HG03342 (cell line): ENCODE results near the gene TPSD1.
"Not testable (repeated sequence)": the region's sequence is repeated elsewhere in the genome, so short reads cannot be mapped to it uniquely, and the experiment has no call there.

Experiments used
- ATAC-seq: cut with Tn5 transposase; IDR thresholded peaks from one replicate; pipeline ENCODE4 v1.9.1; 2021; ENCODE audit warnings: mild to moderate bottlenecking, moderate library complexity; ENCODE audit not compliant: unreplicated experiment

Gene TPSD1

DNA sequence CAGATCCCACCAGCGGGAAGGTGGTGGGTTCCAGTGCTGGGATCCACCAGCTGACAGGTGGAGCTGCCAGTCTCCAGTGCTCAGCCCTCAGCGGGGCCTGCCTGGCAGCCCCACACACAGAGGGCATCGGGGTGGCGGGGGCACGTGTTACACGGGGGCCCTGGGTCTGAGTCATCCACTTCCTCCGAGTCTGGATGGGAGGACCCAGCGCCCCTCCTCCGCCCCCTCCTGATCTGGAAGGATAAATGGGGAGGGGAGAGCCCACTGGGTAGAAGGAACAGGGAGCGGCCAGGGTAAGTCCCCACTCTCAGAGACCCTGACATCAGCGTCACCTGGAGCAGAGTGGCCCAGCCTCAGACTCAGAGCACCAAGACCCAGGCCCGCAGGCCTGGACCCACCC lies 15.4 kb upstream of the TPSD1 start, which contains the start of gene TPSAB1:
Gene TPSAB1 (plus strand): TSS at position 270 of the 400 bp plus-strand sequence. CDS start 234 bp downstream, outside the sequence.
- not testable (repeated sequence) for ATAC-seq

DNA sequence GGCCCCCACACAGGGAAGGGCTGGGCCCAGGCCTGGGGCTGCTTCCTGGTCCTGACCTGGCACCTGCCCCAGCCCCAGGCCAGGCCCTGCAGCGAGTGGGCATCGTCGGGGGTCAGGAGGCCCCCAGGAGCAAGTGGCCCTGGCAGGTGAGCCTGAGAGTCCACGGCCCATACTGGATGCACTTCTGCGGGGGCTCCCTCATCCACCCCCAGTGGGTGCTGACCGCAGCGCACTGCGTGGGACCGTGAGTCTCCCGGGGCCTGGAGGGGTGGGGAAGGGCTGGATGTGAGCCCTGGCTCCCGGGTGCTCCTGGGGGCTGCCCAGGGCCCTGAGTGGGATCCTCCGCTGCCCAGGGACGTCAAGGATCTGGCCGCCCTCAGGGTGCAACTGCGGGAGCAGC lies 14.8 kb upstream of the TPSD1 start:
- ATAC-seq = not testable (repeated sequence)

DNA sequence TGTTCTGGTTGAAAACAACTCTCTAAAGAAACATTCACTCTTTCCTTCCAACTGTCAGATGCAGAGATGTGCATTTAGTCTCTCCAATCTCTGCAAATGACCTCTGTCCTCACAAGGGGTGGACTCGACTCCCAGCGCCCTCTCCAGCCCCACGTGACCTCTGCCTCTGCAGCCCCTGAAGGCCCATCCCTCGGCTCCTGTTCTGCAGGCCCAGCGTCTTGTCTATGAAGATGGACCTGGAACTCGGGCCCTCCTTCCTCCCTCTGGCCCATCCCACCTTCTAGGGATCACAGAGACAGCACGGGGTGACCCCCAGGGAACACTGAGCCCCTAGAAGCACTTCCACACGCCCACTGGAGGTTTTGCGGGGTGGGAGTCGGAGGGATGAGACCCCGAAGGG lies 12.5 kb upstream of the TPSD1 start:
- ATAC-seq = not testable (repeated sequence)

DNA sequence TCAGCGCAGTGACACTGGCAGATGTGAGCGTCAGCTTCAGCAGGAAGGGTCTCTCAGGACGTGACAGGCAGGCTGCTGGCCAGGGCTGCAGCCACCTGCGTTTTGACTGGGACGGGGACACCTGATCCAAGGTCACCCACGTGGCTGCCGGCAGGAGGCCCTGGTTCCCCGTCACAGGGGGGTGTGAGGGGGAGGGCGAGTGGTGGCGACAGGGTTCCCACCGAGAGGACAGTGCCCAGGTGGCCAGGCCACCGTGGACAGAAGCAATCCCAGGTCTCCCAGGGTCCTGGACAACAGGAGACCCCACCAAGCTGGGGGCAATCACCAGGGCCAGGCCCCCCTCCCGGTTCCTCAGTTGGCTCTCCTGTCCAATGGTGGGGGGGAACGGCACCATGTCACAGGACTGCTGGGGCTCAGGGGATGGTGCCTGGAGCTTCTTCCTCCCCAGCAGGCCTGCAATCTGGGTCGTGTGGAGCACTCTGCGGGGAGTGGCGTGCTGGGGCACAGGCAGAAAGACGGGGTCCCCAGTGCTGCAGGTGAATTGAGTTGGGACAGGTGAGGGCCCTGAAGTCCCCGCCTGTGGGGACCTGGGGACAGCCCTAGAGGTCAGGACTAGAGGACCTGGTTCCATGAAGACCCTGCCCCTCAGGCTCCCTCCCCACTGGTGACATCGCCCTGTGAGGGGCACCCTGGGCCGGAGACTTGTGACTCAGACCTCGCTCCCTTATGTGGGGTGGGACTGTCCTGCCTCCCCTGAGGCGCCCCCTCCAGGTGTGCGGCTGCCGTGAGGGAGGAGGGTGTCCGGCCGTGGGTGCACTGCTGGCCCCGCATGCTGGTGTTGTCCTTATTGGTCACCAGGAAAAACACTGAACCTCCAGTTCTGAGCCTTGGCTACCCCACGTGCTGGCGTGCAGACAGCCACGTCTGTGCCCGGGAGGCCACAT lies 11.7 kb upstream of the TPSD1 start:
- not testable (repeated sequence) for ATAC-seq

DNA sequence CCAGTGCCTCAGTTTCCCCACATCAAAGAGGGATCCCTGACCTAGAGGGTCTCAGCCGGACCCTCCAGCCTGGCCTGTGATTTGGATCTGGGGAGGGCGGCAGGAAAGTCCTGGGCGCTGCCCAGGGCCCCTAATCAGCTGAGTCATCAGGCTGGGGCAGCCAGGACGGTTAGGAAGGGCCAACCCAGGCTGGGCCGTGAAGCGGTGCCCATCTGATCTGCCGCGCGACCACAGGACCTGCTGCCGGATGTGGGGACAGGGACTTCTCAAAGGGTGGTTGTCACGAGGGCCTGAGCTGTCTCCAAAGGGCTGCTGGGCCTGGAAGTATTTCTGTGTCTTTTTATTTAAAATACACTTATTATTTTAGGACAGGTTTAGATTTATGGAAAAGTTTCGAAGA lies 11.0 kb upstream of the TPSD1 start:
- no peak for ATAC-seq

DNA sequence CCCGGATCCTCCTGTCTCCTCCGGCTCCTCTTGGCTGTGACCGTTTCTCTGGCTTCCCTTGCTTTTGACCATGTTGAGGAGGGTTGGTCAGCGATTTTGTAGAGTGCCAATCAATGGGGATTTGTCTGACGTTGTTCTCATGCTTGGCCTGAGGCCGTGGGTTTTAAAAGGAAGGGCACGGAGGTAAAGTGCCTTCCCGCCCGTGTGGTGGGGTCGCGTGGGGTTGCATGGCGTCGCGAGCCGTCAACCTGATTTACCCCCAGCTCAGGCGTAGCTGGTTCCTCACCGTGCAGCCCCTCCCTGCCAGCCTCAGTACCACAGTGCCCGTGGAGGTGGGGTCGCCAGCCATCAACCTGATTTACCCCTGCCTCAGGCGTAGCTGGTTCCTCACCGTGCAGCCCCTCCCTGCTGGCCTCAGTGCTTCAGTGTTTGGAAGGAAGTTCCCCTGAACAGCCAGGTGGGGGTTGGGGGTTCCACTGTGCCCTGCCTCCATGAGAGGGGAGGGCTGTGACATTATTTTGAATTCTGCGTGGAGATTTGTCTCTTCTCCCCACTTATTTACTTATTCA lies 10.3 kb upstream of the TPSD1 start:
- ATAC-seq = no peak

DNA sequence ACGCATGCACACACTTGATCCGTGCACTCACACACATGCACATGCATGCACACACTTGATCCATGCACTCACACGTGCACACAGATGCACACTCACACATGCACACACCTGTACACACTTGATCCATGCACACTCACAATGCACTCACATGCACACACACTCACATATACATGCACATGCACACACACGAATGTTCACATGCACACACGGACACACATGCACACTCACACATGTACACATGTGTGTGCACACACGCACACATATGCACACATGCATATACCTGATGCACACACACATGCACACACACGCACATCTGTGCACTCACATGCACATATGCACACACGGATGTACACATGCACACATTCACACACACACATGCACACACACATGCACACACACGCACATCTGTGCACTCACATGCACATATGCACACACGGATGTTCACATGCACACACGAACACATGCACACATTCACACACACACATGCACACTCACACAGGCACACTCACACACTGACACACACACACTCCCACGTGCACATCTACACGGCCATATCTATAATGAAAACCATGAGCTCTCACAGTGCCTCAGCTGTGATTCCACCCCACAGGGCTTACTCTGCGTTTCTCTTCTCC lies 7.8 kb upstream of the TPSD1 start:
- not testable (repeated sequence) for ATAC-seq

DNA sequence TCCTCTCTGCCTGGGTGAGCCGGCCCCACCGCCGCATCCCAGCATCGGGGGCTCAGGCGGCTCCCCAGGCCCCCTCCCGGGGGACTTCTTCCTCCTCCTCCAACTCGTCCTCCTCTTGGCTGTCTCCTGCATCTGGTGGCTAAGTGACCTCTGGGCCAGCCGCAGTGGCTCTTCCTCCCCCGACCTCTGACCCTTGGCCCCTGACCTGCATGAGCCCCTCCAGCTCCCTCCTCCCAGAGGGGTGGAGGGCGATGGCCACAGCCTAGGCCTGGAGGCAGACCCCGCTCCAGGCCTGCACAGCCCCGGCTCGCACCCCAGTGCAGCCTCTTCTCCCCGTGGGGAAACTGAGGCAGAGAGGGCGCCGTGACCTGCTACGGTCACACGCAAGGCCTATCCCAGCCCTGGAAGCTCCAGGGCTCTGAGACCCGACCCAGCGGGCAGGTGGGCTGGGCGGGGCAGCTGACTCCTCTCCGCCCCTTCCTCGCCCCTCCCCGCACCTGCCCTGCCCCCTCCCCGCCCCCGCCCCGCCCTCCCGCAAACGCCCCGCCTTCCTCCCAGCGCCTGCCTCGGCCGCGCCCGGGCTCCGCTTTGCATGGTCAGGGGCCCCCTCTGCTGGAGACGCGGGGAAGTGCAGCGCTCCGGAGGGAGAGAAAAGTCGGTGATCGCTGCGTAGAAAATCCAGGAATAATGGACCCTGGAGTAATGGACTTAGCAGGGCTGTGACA lies 6.7 kb upstream of the TPSD1 start:
- ATAC-seq = not testable (repeated sequence)

DNA sequence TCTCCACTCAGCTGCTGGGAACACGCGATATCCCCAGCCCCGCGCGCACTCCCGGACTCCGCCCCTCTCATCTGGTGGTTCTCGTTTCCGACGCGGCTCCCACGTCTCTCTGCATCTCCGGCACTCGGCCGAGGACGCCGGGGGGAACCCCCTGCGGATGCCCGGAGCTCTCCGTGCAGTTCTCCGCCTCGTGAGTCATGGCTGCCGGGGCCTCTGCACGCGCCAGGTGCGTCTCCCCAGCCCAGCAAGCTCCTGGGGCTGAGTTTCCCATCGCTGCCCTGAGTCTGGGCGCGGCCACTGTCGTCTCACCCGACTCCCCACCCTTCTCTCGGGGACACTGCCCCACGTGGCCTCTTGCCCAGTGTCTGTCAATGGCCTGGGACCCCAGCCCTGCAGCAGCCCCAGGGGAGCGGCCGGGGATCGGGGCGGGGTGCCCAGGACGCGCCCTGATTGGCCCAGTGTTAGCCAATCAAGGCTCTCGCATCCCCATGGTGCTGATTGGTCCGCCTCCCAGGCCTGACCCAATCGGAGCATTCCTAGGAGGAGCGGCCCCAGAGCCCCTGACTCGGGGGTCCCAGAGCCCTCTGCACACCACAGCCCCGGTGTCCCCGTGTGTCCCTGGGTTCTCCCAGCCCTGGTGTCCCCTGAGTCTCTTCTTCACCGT lies 2.0 kb upstream of the TPSD1 start:
- not testable (repeated sequence) for ATAC-seq

DNA sequence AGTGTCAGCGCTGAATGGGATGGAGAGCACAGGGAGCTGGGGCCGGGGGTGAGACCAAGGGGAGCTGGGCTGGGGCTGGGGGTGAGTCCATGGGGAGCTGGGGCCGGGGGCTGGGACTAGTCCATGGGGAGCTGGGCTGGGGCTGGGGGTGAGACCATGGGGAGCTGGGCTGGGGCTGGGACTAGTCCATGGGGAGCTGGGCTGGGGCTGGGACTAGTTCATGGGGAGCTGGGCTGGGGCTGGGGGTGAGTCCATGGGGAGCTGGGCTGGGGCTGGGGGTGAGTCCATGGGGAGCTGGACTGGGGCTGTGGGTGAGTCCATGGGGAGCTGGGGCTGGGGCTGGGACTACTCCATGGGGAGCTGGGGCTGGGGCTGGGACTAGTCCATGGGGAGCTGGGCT lies 1.0 kb upstream of the TPSD1 start:
- not testable (repeated sequence) for ATAC-seq

DNA sequence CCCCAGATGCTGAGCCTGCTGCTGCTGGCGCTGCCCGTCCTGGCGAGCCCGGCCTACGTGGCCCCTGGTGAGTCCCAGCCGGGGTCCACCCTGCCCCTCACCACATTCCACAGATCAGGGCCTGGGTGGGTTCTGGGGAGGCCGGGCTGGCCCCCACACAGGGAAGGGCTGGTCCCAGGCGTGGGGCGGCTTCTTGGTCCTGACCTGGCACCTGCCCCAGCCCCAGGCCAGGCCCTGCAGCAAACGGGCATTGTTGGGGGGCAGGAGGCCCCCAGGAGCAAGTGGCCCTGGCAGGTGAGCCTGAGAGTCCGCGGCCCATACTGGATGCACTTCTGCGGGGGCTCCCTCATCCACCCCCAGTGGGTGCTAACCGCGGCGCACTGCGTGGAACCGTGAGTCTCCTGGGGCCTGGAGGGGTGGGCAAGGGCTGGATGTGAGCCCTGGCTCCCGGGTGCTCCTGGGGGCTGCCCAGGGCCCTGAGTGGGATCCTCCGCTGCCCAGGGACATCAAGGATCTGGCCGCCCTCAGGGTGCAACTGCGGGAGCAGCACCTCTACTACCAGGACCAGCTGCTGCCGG lies 516 bp downstream of the TPSD1 start:
- not testable (repeated sequence) for ATAC-seq

DNA sequence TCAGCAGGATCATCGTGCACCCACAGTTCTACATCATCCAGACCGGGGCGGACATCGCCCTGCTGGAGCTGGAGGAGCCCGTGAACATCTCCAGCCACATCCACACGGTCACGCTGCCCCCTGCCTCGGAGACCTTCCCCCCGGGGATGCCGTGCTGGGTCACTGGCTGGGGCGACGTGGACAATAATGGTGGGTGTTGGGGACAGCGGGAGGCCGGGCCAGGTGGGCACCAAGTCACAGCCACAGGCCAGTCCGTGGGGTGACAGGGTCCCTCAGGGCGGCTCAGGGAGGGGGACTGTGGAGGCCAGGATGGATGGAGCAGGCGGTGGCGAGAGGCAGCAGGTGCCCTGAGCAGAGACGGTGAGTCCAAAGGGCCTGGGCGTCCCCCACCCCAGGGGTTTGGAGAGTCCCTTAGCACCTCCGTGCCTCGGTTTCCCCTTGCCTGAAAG lies 1.0 kb downstream of the TPSD1 start:
- ATAC-seq = no peak

DNA sequence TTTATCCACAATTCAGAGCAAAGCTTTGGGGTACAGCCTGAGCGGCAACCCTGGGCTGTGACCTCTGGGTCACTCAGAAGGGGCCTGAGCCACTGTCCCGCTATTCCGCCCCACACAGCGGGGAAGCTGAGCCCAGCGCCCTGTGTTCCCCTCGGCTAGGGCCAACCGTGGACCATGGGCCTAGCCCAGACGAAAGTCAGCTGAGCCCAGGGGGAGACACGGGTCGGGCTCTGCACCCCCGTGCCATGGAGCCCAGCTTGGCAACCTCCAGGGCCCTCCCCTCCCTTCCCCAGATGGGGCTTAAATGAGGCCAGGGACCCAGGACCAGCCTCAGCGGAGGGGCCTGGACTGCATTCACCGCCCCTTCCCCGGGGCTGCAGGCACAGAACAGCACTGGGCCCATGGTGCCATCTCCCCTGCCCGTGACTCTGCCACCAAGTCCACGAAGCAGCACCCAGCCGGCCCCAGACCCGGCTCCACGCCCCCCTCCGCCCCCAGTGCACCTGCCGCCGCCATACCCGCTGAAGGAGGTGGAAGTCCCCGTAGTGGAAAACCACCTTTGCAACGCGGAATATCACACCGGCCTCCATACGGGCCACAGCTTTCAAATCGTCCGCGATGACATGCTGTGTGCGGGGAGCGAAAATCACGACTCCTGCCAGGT lies 1.8 kb downstream of the TPSD1 start:
- ATAC-seq = no peak

DNA sequence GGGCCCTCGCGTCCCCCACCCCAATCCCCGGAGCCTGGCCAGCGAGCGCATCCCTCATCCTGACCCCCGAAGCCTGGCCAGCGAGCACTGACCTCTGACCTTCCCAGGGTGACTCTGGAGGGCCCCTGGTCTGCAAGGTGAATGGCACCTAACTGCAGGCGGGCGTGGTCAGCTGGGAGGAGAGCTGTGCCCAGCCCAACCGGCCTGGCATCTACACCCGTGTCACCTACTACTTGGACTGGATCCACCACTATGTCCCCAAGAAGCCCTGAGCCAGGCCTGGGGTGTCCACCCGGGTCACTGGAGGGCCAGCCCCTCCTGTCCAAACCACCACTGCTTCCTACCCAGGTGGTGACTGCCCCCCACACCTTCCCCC lies 2.3 kb downstream of the TPSD1 start:
- ATAC-seq = no peak

DNA sequence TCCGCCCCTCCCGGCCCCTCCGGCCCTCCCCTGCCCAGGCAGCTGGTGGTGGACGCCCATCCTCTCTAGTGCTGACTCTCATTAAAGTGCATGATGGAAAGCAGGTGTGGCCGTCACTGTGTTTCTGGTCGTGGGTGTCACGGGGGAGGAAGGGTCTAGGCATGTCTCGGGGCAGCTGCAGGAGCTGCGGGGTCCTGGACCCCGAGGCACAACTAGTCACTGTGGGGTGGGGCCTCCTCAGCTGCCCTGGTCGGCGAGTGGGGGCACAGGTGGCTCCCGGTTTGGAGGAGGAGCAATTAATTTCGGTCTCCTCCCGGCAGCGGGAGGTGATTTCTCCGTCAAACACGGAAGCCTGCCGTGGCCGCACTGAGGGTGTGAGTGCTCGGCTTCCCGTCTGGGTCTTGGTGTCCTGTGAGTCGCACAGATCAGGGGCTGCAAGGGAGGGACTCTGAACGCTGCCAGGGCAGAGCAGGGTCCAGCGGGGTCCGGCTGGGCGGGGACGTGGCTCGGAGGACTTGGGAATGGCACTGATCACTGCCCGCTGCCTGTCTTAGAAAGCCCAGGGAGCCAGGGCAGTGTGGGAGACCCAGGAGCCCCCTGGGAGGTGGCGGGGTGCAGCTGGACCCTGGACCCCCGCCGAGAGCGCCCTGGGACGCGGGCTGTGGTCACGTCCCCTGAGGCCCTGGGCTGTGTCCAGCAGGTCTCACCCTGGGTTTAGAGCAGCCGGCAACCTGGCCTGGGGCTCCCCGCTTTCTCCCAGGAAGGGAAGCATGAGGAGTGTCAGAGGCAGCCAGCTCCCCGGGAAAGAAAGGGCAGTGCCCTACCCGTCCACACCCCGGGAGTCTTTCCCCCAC lies 3.3 kb downstream of the TPSD1 start:
- no peak for ATAC-seq

DNA sequence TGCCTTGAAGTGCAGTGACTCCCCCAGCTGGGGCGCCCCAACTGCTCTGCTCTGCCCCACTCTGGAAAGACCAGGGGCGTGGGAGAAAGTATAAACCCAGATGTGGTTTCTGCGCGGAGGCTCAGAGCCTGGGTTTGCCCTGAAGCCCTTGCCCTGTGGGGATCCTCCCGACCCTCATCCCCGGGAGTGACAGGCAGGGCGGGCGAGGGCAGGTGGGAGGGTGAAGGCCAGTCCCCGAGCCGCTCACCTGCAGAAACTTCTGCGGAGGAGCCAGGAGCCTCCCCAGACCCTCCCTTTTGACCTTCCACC lies 3.8 kb downstream of the TPSD1 start:
- no peak for ATAC-seq

DNA sequence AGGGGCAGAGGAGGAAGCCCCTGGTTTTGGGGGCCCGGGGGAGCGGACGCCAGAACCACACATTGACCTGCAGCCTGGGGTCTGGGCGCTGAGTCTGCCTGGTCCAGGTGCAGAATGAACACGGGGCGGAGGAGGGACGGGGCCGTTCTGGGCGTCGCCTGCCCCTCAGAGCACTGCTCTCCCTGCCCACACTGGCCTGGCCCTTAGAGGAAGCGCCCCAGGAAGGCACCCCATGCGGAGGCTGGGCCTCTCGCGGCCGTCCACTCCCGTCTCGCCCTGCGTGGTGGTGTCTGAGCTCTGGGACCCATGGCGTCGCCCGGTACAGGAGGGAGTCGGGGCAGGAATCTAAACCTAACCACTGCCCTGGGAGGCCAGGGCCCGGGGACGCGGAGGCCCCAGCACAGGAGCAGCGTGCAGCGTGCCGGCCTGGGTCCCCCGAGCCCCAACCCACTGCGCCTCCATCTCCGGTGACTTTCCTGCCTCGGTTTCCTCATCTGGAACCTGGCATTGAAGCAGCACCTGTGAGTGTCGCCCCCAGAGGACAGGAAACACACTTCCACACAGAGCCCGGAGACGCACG lies 4.3 kb downstream of the TPSD1 start:
- no peak for ATAC-seq

DNA sequence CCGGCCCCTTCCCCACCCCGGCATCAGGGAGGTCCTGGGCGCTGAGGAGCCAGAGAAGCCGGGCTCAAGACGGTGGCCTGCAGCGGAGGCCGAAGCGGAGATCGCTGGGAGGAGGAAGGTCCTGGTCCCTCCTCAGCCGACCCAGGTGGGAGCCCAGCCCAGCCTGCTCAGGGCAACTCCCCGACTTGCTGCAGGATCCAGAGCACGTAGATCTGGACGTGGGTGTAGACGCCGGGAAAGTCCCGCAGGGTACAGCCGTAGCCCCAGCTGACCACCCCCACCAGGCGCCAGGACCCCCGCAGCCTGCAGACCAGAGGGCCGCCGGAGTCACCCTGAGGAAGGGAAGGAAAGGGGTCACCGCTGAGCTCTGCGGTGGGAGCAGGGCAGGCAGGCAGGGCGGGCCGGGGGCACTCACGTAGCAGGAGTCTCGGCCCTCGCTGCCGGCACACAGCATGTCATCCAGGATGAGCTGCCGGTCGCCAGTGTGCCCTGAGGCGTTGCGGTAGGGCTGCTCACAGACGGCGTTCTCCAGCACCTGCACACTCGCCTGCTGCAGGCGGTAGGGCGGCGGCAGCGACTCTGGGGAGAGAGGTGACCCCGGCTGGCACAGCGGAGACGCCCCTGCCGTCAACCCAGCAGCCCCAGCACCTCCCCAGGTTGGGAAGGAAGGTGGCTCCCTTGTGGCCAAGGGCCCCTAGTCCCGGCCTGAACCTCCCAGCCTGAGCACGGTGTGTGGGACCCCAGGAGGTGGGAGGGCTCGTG lies 5.4 kb downstream of the TPSD1 start:
- ATAC-seq = no peak
